ENCODE data around the gene GPC1.

The GPC1 gene

DNA sequence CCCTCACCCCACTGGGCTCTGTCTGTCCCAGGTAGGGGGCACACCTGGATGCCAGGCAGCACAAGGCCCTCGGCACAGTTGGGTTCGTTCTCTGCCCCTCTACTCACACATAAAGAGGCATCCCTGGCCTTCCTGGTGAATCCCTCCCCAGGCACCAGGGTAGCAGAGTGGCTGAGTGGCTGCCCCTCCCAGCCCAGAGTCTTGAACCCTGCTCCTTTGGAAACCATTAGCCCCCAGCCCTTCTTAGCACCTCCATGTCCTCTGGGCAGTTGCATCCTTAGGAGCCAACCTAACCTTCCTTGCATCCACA is 2.0 kb downstream of the GPC1 start:
- peaks cover 11% of the 10 kb centered on the region for H3K4me1 Mint-ChIP-seq
- peak overlapping the region; percentile 60 for H3K4me3 Mint-ChIP-seq
- H3K36me3 Mint-ChIP-seq = no peaks in the 10 kb centered on the region
- no peaks in the 10 kb centered on the region for H3K9me3 Mint-ChIP-seq
- H3K27ac Mint-ChIP-seq = no peak overlapping the region
- DNase-seq = no peak
- CTCF ChIA-PET = no interaction called here
- peaks cover 53% of the 10 kb centered on the region for H3K27me3 Mint-ChIP-seq

DNA sequence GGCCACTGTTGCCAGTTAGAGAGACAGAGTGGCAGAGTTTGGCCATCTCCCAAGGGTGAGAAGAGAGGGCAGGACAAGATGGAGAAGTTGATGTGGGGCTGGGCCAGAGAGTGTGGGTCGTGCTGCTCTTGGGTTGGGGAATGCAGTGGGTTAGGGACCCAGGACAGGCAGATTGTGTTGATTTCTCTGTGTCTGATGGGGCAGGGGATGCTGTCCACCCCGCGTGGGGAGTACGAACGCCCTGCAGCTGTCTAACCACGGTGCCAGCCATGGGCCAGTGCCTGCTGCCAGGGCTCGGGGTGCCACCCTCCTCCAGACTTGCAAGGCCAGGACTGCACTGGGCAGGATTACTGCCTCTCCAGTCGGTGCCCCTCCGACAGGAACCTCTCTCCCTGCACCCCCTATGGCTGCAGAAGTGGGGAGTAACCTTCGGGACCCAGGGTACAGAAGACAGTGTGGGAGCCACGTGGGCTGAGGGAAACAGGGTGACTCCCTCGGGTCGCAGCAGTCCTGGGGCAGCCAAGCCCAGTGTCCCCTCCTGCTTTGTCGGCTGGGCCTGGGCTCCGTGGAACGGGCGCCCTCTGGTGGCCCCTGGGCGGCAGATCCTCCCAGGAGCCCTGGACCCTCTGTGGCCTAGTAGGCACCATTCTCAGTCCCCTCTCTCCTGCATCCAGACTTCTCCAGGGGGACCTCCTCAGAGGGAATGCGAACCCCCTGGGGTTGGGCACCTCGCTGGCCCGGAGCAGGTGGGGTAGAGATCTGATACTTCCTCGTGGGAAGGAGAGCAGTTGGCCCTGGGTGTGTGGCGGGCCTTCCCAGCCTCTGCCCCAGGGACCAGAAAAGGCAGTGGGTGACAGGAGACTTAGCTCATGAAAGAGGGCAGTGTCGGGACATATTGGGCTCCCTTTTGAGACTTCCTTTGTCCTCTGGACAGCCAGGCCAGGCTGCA is 2.7 kb downstream of the GPC1 start:
- Mint-ChIP-seq H3K27ac (no peak overlapping the region), H3K4me3 (peak overlapping the region; percentile 0), H3K4me1 (peaks cover 11% of the 10 kb centered on the region), H3K9me3 (no peaks in the 10 kb centered on the region), H3K27me3 (peaks cover 46% of the 10 kb centered on the region), H3K36me3 (no peaks in the 10 kb centered on the region)
- CTCF ChIA-PET = interaction anchor here (1.4 kb wide), 1 partner anchor 205 kb away, joined by 9 read pairs; no protein-coding TSS in a partner anchor
- peak; percentile 76 for DNase-seq

DNA sequence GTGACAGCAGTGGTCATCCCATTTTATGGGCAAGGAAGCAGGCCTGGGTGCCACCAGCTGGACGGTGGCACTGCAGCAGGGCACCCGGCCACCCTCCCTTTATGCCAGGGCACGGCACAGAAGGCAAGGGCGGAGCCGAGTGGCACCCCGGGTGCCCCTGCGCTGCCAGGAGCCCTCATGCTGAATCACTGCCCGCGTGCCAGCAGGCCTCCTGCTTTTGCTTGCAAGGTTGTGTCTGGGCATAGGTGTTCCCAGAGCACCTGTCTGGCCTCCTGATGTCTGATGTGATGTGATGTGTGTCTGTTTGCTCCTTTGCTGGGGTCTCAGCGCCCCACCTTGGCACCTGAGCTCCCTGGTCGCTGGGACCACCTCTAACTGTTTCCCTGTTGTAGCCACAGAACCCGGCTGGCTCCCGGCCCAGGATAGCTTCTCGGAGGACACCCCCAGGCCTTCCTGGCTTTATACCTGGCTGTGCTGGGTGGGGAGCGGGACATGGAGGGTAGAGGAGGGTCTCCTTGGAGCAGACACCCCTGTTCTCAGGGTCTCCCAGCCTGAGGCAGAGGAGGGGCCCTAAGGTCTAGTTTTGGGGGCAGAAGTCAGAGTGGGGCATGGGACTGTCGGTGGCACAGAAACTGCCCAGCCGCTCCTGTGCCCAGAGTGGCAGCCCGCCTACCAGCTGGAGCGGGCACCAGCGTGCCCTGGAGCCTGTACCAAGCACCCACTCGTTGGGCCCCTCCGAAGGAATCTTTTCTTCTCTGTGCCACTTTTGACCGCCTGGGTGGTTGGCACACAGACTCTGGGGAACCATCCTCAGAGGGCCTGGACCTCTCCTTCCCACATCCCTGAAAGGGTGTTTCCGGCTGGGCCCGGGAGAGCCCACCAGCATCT is 3.6 kb downstream of the GPC1 start:
- Mint-ChIP-seq H3K27me3 (peaks cover 37% of the 10 kb centered on the region), H3K27ac (no peak overlapping the region), H3K9me3 (no peaks in the 10 kb centered on the region), H3K4me1 (peaks cover 8% of the 10 kb centered on the region), H3K4me3 (no peak overlapping the region), H3K36me3 (no peaks in the 10 kb centered on the region)
- CTCF ChIA-PET = interaction anchor here (1.2 to 1.4 kb wide), 2 partner anchors 206 to 234 kb away, joined by 3 to 9 read pairs; no protein-coding TSS in a partner anchor
- DNase-seq = no peak

DNA sequence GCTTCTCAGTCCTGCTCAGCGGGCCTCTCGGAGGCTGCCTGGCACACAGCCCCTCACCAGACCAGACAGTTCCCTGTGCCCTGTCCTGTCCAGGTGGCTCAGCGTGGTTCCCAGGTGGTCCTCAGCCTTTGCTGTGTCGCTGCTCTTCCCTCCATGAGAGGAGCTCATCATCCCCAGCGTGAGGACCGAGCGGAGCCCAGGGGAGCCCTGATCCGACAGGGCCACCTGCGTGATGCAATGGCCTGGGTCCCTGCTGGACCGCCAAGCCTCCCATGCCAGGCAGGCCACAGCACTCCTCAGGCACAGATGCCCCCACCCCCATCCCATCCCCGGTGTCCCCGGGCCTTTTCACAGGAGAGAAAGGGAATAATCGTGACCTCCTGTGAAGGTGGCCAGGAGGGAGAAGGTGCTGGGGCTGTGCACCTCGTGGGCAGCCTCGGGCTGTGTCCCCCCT is 4.3 kb downstream of the GPC1 start:
- no peak for DNase-seq
- Mint-ChIP-seq H3K27ac (no peak overlapping the region), H3K4me1 (peaks cover 4% of the 10 kb centered on the region), H3K27me3 (peaks cover 30% of the 10 kb centered on the region), H3K9me3 (no peaks in the 10 kb centered on the region), H3K4me3 (no peak overlapping the region), H3K36me3 (no peaks in the 10 kb centered on the region)
- CTCF ChIA-PET = interaction anchor here (1.2 to 1.4 kb wide), 2 partner anchors 207 to 234 kb away, joined by 3 to 9 read pairs; no protein-coding TSS in a partner anchor

DNA sequence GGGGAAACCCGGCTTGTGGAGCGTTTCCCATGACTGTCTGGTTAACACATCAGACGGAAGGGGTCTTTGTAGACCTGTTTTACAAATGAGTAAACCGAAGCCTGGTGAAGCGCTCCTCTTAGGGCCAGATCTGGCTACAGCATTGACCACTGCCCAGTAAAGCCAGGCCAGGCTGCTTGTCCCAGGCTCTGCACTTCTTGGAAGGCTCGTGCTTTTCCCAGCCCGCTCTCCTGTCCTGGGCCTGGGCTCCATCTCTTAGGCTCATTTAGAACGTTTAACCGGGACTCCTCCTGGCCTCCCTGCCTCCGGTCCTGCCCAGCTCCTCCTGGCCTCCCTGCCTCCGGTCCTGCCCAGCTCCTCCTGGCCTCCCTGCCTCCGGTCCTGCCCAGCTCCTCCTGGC is 4.8 kb downstream of the GPC1 start:
- Mint-ChIP-seq H3K27ac (no peak overlapping the region), H3K4me3 (no peak overlapping the region), H3K27me3 (peaks cover 29% of the 10 kb centered on the region), H3K36me3 (no peaks in the 10 kb centered on the region), H3K4me1 (peaks cover 3% of the 10 kb centered on the region), H3K9me3 (no peaks in the 10 kb centered on the region)
- DNase-seq = no peak
- CTCF ChIA-PET = interaction anchor here (1.2 kb wide), 1 partner anchor 235 kb away, joined by 3 read pairs; no protein-coding TSS in a partner anchor

DNA sequence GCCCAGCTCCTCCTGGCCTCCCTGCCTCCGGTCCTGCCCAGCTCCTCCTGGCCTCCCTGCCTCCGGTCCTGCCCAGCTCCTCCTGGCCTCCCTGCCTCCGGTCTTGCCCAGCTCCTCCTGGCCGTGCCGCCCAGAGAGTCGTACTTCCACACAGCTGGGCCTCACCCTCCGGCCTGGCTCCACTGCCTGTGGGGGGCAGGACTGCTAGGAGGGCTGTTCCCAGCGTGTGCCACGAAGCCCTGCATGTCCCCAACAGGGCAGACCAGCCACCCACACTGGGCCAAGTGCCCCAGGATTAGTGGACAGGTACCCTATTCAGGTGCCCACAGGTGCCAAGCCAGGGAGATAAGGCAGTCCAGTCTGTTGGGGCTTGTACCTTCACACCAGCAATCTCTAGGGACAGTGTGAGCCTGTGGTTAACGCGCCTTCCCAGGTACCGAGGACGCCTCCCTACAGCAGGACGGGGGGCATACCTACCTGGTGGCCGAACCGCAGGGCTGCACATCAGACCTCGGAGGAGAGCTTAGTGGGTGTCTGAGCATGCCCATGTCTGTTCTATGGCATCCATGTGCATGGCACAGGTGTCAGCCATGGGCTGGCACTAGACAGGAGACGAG is 5.3 kb downstream of the GPC1 start:
- CTCF ChIA-PET = interaction anchor here (0.7 to 1.2 kb wide), 2 partner anchors 19 to 235 kb away, joined by 3 read pairs; no protein-coding TSS in a partner anchor
- Mint-ChIP-seq H3K4me1 (peaks cover 3% of the 10 kb centered on the region), H3K9me3 (no peaks in the 10 kb centered on the region), H3K36me3 (no peaks in the 10 kb centered on the region), H3K27me3 (peaks cover 27% of the 10 kb centered on the region), H3K27ac (no peak overlapping the region), H3K4me3 (no peak overlapping the region)
- no peak for DNase-seq

DNA sequence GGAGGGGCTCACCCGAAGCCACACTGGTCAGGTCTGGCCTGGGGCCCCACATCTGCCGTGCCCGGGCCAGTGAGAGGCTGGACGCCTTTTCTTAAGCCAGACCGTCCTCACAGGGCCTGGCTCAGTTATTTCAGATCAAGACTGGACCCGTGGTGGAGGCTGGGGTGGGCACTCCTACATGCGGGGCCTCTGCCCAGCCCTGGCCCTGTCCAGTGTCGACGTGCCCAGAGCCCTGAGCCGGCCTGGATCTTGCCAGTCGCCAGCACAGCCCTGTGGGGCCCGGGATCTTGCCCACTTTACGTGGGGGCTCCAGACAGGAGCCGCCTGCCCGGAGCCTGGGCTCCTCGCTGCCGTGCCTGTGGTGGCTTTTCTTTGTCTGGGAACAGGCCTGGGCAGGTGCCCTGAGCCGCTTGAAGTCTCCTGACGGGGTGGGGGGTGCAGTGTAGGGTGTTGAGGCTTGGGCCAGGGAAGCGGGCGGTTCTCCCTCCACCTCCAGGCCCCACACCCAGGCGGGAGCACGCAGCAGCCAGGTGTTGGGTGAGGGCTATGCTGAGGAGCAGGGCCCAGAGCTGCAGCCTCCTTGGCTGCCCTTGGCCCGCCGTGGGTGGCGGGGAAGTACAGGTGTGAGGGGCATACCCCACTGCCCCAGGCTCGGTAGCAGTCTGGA is 6.0 kb downstream of the GPC1 start:
- Mint-ChIP-seq H3K9me3 (no peaks in the 10 kb centered on the region), H3K27me3 (peaks cover 21% of the 10 kb centered on the region), H3K4me3 (no peak overlapping the region), H3K4me1 (peaks cover 3% of the 10 kb centered on the region), H3K36me3 (no peaks in the 10 kb centered on the region), H3K27ac (no peak overlapping the region)
- no peak for DNase-seq
- CTCF ChIA-PET = interaction anchor here (0.7 kb wide), 1 partner anchor 18 kb away, joined by 3 read pairs; no protein-coding TSS in a partner anchor

DNA sequence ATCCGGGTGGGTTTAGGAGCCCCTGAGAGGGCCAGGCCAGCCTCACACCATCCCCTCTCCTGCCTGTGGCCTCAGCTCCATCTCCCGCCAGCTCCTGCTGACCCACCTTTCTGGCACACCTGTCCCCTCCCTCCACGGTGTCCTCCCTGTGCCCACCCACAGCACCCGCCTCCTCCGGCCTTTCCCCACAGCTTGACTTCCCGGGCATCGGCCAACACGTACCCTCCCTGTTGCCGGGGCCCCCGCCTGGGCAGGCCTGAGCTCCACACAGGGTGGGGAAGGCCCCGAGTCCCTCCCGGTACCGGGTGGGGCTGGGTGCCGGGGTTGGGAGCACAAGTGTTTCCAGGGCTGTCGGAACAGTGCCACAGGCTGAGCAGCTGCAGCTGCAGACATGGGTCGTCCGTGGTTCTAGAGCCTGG is 6.5 kb downstream of the GPC1 start:
- H3K36me3 Mint-ChIP-seq = no peaks in the 10 kb centered on the region
- CTCF ChIA-PET = no interaction called here
- no peak overlapping the region for H3K27ac Mint-ChIP-seq
- peaks cover 16% of the 10 kb centered on the region for H3K27me3 Mint-ChIP-seq
- no peaks in the 10 kb centered on the region for H3K9me3 Mint-ChIP-seq
- no peak overlapping the region for H3K4me3 Mint-ChIP-seq
- no peak for DNase-seq
- peaks cover under 1% of the 10 kb centered on the region for H3K4me1 Mint-ChIP-seq

DNA sequence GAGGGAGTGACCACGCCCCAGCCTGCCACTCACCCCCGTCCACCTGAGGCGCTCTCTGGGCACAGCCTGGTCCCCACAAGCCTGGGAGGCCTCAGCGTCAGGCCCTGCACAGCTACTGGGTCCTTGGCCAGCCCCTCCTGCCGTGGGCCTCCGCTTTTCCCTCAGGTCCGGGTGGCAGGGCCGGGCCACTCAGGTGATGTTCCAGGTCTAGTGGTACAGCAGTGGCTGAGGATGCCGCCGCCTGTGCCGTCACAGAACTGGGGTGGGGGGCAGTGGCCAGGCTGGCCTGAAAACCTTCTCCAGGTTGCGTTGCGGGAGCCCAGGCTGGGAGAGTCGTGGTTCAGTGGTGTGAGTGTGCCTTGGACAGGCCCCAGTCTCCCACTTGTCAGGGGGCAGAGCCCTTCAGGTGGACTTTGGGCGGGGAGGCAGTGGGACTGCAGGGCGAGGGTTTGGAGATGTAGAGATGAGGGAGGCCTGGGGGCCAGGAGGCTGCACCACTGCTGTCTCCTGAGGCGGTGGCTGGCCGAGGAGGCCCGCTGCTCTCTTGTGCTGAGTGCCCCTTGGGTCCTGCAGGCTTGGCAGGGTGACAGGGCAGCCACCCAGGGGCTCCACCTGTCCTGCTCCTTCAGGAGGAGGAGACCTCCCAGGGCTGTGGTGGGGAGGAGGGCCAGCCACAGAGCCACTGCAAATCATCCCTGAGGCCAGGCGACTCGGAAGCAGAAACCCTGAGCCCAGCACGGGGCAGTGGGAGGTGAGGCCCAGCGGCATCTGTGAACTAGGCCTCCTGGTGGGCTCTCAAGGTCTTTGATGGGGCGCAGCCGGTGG is 7.6 kb downstream of the GPC1 start:
- no peaks in the 10 kb centered on the region for H3K4me1 Mint-ChIP-seq
- H3K27me3 Mint-ChIP-seq = peaks cover 8% of the 10 kb centered on the region
- no peaks in the 10 kb centered on the region for H3K36me3 Mint-ChIP-seq
- CTCF ChIA-PET = no interaction called here
- H3K9me3 Mint-ChIP-seq = no peaks in the 10 kb centered on the region
- DNase-seq = no peak
- no peak overlapping the region for H3K27ac Mint-ChIP-seq
- no peak overlapping the region for H3K4me3 Mint-ChIP-seq

DNA sequence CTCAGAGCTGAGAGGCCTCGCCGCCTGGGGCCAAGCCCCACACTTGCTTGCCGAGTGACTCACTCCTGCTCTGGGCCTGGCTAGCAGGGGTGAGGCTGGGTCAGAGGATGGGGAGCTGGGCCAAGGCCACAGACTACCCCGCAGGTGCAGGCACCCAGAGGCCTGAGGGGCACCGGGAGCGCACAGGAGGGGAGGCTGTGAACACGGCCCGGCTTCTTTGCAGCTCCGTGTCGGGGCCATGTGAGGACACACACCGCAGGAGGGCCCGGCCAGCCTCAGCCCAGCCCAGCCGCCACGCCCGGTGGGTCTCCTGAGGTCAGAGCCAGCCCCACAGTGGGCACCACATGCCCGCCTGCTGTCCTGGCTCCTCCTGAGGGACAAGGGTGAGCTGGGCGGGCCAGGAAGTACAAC is 8.4 kb downstream of the GPC1 start:
- Mint-ChIP-seq H3K27ac (no peak overlapping the region), H3K9me3 (no peaks in the 10 kb centered on the region), H3K36me3 (no peaks in the 10 kb centered on the region), H3K27me3 (peaks cover 4% of the 10 kb centered on the region), H3K4me1 (no peaks in the 10 kb centered on the region), H3K4me3 (no peak overlapping the region)
- CTCF ChIA-PET = no interaction called here
- no peak for DNase-seq

DNA sequence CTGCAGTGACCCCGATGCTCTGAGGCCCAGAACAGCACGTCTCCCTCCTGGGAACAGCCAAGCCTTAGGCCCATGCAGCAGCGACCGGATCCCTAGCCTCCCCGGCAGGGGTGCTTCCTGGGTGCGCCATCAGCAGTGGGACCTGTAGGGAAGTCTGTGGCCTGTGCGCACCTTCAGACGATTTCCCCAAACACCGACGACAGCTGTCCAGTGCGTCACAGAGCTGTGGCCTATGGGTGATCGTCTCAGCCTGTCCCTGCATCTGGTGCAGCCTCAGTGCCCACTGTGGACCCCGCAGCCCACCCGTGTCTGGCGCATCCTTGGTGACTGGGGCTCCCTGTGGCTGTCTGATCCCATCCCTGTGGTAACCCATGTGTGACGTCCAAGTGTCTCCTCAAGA is 9.0 kb downstream of the GPC1 start:
- CTCF ChIA-PET = no interaction called here
- Mint-ChIP-seq H3K4me3 (no peak overlapping the region), H3K27me3 (peaks cover 4% of the 10 kb centered on the region), H3K36me3 (no peaks in the 10 kb centered on the region), H3K9me3 (no peaks in the 10 kb centered on the region), H3K27ac (no peak overlapping the region), H3K4me1 (no peaks in the 10 kb centered on the region)
- DNase-seq = no peak

DNA sequence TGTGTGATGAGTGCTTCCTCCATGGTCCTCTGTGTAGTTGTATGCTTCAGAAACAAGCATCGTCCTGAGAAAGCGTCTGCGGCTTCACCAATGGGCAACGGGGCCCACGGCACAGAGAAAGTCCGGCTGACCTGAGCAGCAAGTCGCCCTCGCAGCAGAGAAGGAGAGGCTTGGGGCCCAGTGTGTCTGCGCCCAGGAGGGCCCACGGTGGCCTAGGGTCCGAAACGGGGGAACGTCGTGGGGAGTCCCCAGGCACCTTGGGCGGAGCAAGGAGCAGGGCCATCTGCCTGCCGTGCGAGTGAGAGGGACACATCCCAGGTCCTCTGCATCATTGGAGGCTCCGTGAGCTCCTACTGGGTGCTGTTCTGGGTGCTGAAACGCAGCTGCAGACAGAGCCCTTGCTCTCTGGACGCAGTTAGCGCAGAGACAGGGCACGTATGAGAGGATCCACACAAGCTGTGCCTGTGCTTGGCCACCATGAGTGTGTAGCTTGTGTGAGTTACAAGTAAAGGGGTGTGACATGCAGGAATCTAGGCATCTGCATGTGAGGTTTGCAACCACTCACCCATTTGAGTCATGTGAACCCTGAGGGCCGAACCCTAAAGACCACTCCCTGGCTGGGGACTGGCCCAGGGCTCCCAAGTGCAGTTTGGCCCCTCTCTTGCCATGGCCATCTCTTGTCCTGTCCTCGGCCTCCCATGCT is 10.6 kb downstream of the GPC1 start:
- no peak overlapping the region for H3K27ac Mint-ChIP-seq
- no peaks in the 10 kb centered on the region for H3K9me3 Mint-ChIP-seq
- no peak for DNase-seq
- H3K4me1 Mint-ChIP-seq = no peaks in the 10 kb centered on the region
- H3K36me3 Mint-ChIP-seq = no peaks in the 10 kb centered on the region
- no peak overlapping the region for H3K4me3 Mint-ChIP-seq
- H3K27me3 Mint-ChIP-seq = peaks cover 20% of the 10 kb centered on the region
- CTCF ChIA-PET = no interaction called here

Data from activated naive CD4-positive, alpha-beta T cell treated with anti-CD3 and anti-CD28 coated beads, Interleukin-2, amount 10 ng/mL, durations not matched to agents 7 days and 5 days (primary cell).